AML-193 (cell line): ENCODE data around the gene TBP.
"Not testable (repeated sequence)": the region's sequence is repeated elsewhere in the genome, so short reads cannot be mapped to it uniquely, and the experiment has no call there.

Source experiments
- DNase-seq, 2 experiments: peaks; one replicate each; lab custom pipeline; 2025; lab: John Stamatoyannopoulos, UW

TBP gene

GRCh38 chr6:170605574-170606259, 51.5 kb downstream of the TBP start:
- no peak for DNase-seq

- not testable (repeated sequence) for DNase-seq
Measured at GRCh38 chr6:170609225-170609624, 55.1 kb downstream of the TBP start.

GRCh38 chr6:170612256-170612804, 58.2 kb downstream of the TBP start:
- DNase-seq, result not testable (repeated sequence)

DNA sequence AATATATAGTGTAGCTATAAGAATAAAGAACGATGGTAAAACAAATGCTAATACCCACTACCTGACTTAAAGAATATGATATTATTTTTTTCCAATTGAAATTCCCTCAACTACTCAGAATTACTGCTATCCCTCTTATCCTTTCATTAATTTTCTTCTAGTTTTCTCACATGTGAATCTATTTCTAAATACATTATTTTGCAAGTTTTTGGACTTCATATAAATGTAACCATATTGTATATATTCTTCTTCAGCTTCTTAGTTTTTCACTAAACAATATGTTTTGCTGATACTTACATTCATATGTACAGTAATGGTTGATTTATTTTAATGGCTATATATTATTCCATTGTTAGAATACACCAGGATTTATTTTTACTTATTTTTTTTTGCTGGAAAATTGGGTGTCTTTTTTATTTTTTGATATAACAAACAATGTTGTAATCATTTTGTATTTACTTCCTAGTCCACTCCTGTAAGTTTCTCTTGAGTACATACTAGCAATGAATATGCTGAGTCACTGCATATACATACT, 61.9 kb downstream of the TBP start:
- DNase-seq, result not testable (repeated sequence)
